ENCODE results near the gene NOS1.

DNA sequence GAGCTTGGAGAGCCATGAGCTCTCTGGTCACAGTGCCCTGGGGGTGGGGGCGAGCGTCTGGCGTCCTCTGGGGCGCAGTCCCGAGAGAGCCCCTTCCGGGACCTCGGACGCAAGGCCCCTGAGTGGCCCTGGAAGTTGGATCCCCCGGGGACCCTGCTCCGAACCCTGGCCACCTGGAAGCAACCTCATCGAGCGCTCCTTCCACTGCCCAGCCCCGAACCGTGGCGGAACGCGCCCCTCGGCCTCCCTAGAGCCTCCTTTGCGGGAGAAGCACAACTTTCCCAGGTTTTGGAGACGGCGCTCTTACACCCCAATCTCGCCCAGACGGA is 1.2 kb downstream of the NOS1 start:
- TF ChIP-seq, protein P1, sequence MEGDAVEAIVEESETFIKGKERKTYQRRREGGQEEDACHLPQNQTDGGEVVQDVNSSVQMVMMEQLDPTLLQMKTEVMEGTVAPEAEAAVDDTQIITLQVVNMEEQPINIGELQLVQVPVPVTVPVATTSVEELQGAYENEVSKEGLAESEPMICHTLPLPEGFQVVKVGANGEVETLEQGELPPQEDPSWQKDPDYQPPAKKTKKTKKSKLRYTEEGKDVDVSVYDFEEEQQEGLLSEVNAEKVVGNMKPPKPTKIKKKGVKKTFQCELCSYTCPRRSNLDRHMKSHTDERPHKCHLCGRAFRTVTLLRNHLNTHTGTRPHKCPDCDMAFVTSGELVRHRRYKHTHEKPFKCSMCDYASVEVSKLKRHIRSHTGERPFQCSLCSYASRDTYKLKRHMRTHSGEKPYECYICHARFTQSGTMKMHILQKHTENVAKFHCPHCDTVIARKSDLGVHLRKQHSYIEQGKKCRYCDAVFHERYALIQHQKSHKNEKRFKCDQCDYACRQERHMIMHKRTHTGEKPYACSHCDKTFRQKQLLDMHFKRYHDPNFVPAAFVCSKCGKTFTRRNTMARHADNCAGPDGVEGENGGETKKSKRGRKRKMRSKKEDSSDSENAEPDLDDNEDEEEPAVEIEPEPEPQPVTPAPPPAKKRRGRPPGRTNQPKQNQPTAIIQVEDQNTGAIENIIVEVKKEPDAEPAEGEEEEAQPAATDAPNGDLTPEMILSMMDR (IDR thresholded peaks at IDR 0.05), result no peak
- TF ChIP-seq POLR2A (IDR thresholded peaks at IDR 0.05) (no peak), POLR2AphosphoS5 (IDR thresholded peaks at IDR 0.05) (no peak)
